NB4 (cell line): ENCODE data around the gene PLEKHA6.

Experiments
- DNase-seq: peaks from one replicate; pipeline ENCODE4 v3.0.0; 2010; ENCODE audit warnings: low read depth
- H3K4me3 ChIP-seq: one replicate; pipeline ENCODE4 v1.5.1; 2011; ENCODE audit warnings: mild to moderate bottlenecking, low read depth, low read length, moderate library complexity
- CTCF ChIP-seq: IDR thresholded peaks from one replicate; pipeline ENCODE4 v1.5.1; 2012; ENCODE audit warnings: low read depth, low read length
- MAX ChIP-seq: IDR thresholded peaks from 2 replicates; pipeline ENCODE4 v1.6.1; 2011; ENCODE audit warnings: low read depth, low read length
- MYC ChIP-seq: IDR thresholded peaks from 2 replicates; pipeline ENCODE4 v1.6.1; 2011; ENCODE audit warnings: low read depth, low read length
- POLR2A ChIP-seq: IDR thresholded peaks from 2 replicates; pipeline ENCODE4 v1.6.1; 2011; ENCODE audit warnings: mild to moderate bottlenecking; ENCODE audit not compliant: insufficient read length; ENCODE audit errors: extremely low read depth

Gene PLEKHA6

GRCh38 chr1:204219971-204220616, 139.6 kb downstream of the PLEKHA6 start:
- no peak for DNase-seq
- no peak for TF ChIP-seq MAX
- no peak for TF ChIP-seq POLR2A
- TF ChIP-seq MYC = no peak
- no peak for TF ChIP-seq CTCF
- H3K4me3 ChIP-seq = no peak overlapping the region

GRCh38 chr1:204218552-204218951, 141.2 kb downstream of the PLEKHA6 start:
- TF ChIP-seq POLR2A = no peak
- no peak for TF ChIP-seq MYC
- no peak for TF ChIP-seq CTCF
- TF ChIP-seq MAX = no peak

GRCh38 chr1:204217648-204218000, 142.1 kb downstream of the PLEKHA6 start:
- TF ChIP-seq MYC (no peak), CTCF (no peak), POLR2A (no peak), MAX (no peak)
- no peak for DNase-seq
- no peak overlapping the region for H3K4me3 ChIP-seq

More at GRCh38 chr1:204218552-204218951, 141.2 kb downstream of the PLEKHA6 start:
- H3K4me3 ChIP-seq = no peak overlapping the region
- no peak for DNase-seq

- DNase-seq = no peak
- no peak for TF ChIP-seq MAX
- TF ChIP-seq POLR2A = no peak
- no peak for TF ChIP-seq CTCF
- no peak for TF ChIP-seq MYC
- H3K4me3 ChIP-seq = no peak overlapping the region
Observed at GRCh38 chr1:204216880-204217647, 142.7 kb downstream of the PLEKHA6 start.

- no peak overlapping the region for H3K4me3 ChIP-seq
- no peak for DNase-seq
- no peak for TF ChIP-seq MAX
- TF ChIP-seq MYC = no peak
- no peak for TF ChIP-seq POLR2A
- TF ChIP-seq CTCF = no peak
Observed at GRCh38 chr1:204216236-204216635, 143.5 kb downstream of the PLEKHA6 start.
